GM10847 (cell line): Measurements from ENCODE around the gene RASSF8.

ENCODE experiments used
- POLR2A ChIP-seq: IDR thresholded peaks from 2 replicates; pipeline ENCODE4 v1.6.1; 2011; ENCODE audit not compliant: insufficient read length; ENCODE audit errors: extremely low read depth

The RASSF8 gene

GRCh38 chr12:26047401-26048226 lies 89.1 kb downstream of the RASSF8 start:
- TF ChIP-seq POLR2A, result no peak

GRCh38 chr12:26052652-26053051 lies 94.2 kb downstream of the RASSF8 start:
- TF ChIP-seq POLR2A, result no peak

GRCh38 chr12:26054383-26054782 lies 95.9 kb downstream of the RASSF8 start:
- no peak for TF ChIP-seq POLR2A

GRCh38 chr12:26055087-26055486 lies 96.6 kb downstream of the RASSF8 start:
- TF ChIP-seq POLR2A, result no peak

- no peak for TF ChIP-seq POLR2A
Observed at GRCh38 chr12:26056335-26056734, 97.9 kb downstream of the RASSF8 start.

GRCh38 chr12:26058308-26058707 lies 99.8 kb downstream of the RASSF8 start:
- no peak for TF ChIP-seq POLR2A

- no peak for TF ChIP-seq POLR2A
Observed at GRCh38 chr12:26058818-26059217, 100.3 kb downstream of the RASSF8 start.

GRCh38 chr12:26062006-26062405 lies 103.5 kb downstream of the RASSF8 start:
- no peak for TF ChIP-seq POLR2A

GRCh38 chr12:26062566-26062965 lies 104.1 kb downstream of the RASSF8 start:
- no peak for TF ChIP-seq POLR2A

- TF ChIP-seq POLR2A, result no peak
Observed at GRCh38 chr12:26065451-26065850, 107.0 kb downstream of the RASSF8 start.

GRCh38 chr12:26068503-26068902 lies 110.0 kb downstream of the RASSF8 start:
- TF ChIP-seq POLR2A, result no peak

- TF ChIP-seq POLR2A, result no peak
Observed at GRCh38 chr12:26069796-26070195, 111.3 kb downstream of the RASSF8 start.

GRCh38 chr12:26077915-26078702 lies 119.6 kb downstream of the RASSF8 start:
- TF ChIP-seq POLR2A, result no peak

GRCh38 chr12:26080911-26081310 lies 122.4 kb downstream of the RASSF8 start:
- TF ChIP-seq POLR2A, result no peak

- TF ChIP-seq POLR2A, result no peak
Observed at GRCh38 chr12:26086936-26087335, 128.5 kb downstream of the RASSF8 start.

- TF ChIP-seq POLR2A, result no peak
Observed at GRCh38 chr12:26088998-26089397, 130.5 kb downstream of the RASSF8 start.

GRCh38 chr12:26090836-26091510 lies 132.5 kb downstream of the RASSF8 start:
- no peak for TF ChIP-seq POLR2A
